Peyer's patch (tissue), 4 donors: ENCODE results near the gene REEP6.

Source experiments
- CTCF ChIP-seq, 6 experiments: fragments of 450-650 bp in 4 of 6; fragments of 200-600 bp in 2 of 6; sonication (generic) in 1 of 6; IDR thresholded peaks; one replicate each; pipeline ENCODE4 v1.5.1; 2017 to 2019; ENCODE audit warnings: antibody characterized with exemption in 6 of 6, mild to moderate bottlenecking in 3 of 6, moderate library complexity in 1 of 6
- POLR2A ChIP-seq, 2 donors: fragments of 450-650 bp; IDR thresholded peaks; one replicate each; pipeline ENCODE4 v1.5.1; 2017; ENCODE audit warnings: antibody characterized with exemption in 2 of 2, mild to moderate bottlenecking in 2 of 2, moderate library complexity in 2 of 2

- TF ChIP-seq CTCF (IDR thresholded peaks at IDR 0.05) (no peak), POLR2A (IDR thresholded peaks at IDR 0.05) (no peak)
Observed at GRCh38 chr19:1533510-1534150, 42.6 kb downstream of the REEP6 start.
